Esophagus (tissue), 2 donors: ENCODE measurements around the gene STX10. TPM values are rescaled to one million over a fixed set of nuclear protein-coding genes. Genes with fewer than 3 reads are reported as not detected.
A peak's percentile ranks its signal among the peaks of the same experiment; 100 is the strongest.
"Not testable (repeated sequence)": the region's sequence is repeated elsewhere in the genome, so short reads cannot be mapped to it uniquely, and the experiment has no call there.

Experiments used
- H3K27ac ChIP-seq, 2 donors: one replicate each; pipeline ENCODE4 v1.5.1; 2013; ENCODE audit warnings: low read depth in 2 of 2, mild to moderate bottlenecking in 2 of 2, inconsistent platforms in 1 of 2, low read length in 1 of 2, moderate library complexity in 1 of 2
- H3K27me3 ChIP-seq, 2 donors: one replicate each; pipeline ENCODE4 v1.6.1; 2013; ENCODE audit warnings: low read length in 2 of 2, control low read depth in 1 of 2, mild to moderate bottlenecking in 1 of 2; ENCODE audit not compliant: insufficient read depth in 2 of 2, control insufficient read depth in 1 of 2
- H3K36me3 ChIP-seq, 2 donors: one replicate each; pipeline ENCODE4 v1.6.1; 2013; ENCODE audit warnings: low read length in 1 of 2; ENCODE audit not compliant: control insufficient read depth in 2 of 2, insufficient read depth in 2 of 2
- H3K4me1 ChIP-seq, 2 donors: one replicate each; pipeline ENCODE4 v1.6.1; 2013; ENCODE audit warnings: low read length in 1 of 2; ENCODE audit not compliant: control insufficient read depth in 2 of 2, insufficient read depth in 2 of 2
- H3K4me3 ChIP-seq, 2 donors: one replicate each; pipeline ENCODE4 v1.5.1; 2013; ENCODE audit warnings: low read length in 2 of 2, mild to moderate bottlenecking in 2 of 2, low read depth in 1 of 2, moderate library complexity in 1 of 2
- H3K9me3 ChIP-seq, 2 donors: one replicate each; pipeline ENCODE4 v1.6.1; 2013; ENCODE audit warnings: mild to moderate bottlenecking in 2 of 2, low read depth in 1 of 2, low read length in 1 of 2, moderate library complexity in 1 of 2; ENCODE audit not compliant: control insufficient read depth in 2 of 2, insufficient read depth in 1 of 2
- WGBS, 2 donors: extraction: QIAGEN DNeasy Blood & Tissue Kit; methylation state at CpG; one replicate each; pipeline ENCODE4 v1.1.7; 2013; 5-methylcytosine and 5-hydroxymethylcytosine counted together
- polyA plus RNA-seq, 2 donors: library from polyadenylated mRNA; stranded (reverse); fragments of 200-250 nt; gene quantifications; one replicate each; pipeline ENCODE4 v1.2.3, GENCODE V29; 2013
- donor health status: healthy with polysubstance abuse.
- donor health status: Bipolar disorder and iron deficiency.

STX10 gene
- polyA plus RNA-seq = 10 to 100 TPM; 75.1 to 76.0 TPM

GRCh38 chr19:13150187-13150930 lies at the start of gene STX10, which contains the start of gene IER2:
STX10 (minus strand) TSS chr19:13150375; CDS start chr19:13150173, 202 bp downstream.
IER2 (plus strand) TSS chr19:13150411; CDS start chr19:13153187, 2,776 bp downstream.
- 1% methylated on average over 31 to 51 of the region's 51 CpGs for WGBS, 2 donors
- Histone ChIP-seq H3K36me3 (no peaks in the 10 kb centered on the region), H3K27ac (peak within 1 kb of the TSS; percentile 97 to 100), H3K4me1 (peaks cover 0 to 4% of the 10 kb centered on the region in 2 donors), H3K27me3 (no peaks in the 10 kb centered on the region), H3K4me3 (peak within 1 kb of the TSS; percentile 80 to 95), H3K9me3 (no peaks in the 10 kb centered on the region)

- no peaks in the 10 kb centered on the region for H3K27me3 ChIP-seq
- H3K27ac ChIP-seq = no peak overlapping the region
- H3K36me3 ChIP-seq = no peaks in the 10 kb centered on the region
- H3K9me3 ChIP-seq = no peaks in the 10 kb centered on the region
- no peak overlapping the region for H3K4me3 ChIP-seq
- no peaks in the 10 kb centered on the region for H3K4me1 ChIP-seq
- WGBS, 2 donors = 87 to 89% methylated on average over 18 of the region's 18 CpGs
These were observed 48.5 kb upstream of the STX10 start for GRCh38 chr19:13198634-13199033.

- Histone ChIP-seq H3K27ac (no peak overlapping the region), H3K9me3 (no peaks in the 10 kb centered on the region), H3K4me3 (no peak overlapping the region), H3K27me3 (no peaks in the 10 kb centered on the region), H3K36me3 (no peaks in the 10 kb centered on the region), H3K4me1 (peaks cover 0 to 2% of the 10 kb centered on the region in 2 donors)
- 53 to 68% methylated on average over 11 of the region's 11 CpGs for WGBS, 2 donors
These were observed 45.5 kb upstream of the STX10 start for GRCh38 chr19:13195678-13196077.

- H3K27me3 ChIP-seq = no peaks in the 10 kb centered on the region
- H3K27ac ChIP-seq = no peak overlapping the region
- no peak overlapping the region for H3K4me3 ChIP-seq
- WGBS, 2 donors = 67 to 71% methylated on average over 19 of the region's 19 CpGs
- no peaks in the 10 kb centered on the region for H3K9me3 ChIP-seq
- peaks cover 0 to 2% of the 10 kb centered on the region in 2 donors for H3K4me1 ChIP-seq
- H3K36me3 ChIP-seq = no peaks in the 10 kb centered on the region
These were observed 40.8 kb upstream of the STX10 start for GRCh38 chr19:13190781-13191540.

GRCh38 chr19:13189600-13189999 lies 39.4 kb upstream of the STX10 start:
- WGBS, 2 donors = 74 to 85% methylated on average over 4 of the region's 4 CpGs
- peaks cover 0 to 2% of the 10 kb centered on the region in 2 donors for H3K4me1 ChIP-seq
- H3K4me3 ChIP-seq = no peak overlapping the region
- no peaks in the 10 kb centered on the region for H3K9me3 ChIP-seq
- H3K27me3 ChIP-seq = no peaks in the 10 kb centered on the region
- no peaks in the 10 kb centered on the region for H3K36me3 ChIP-seq
- H3K27ac ChIP-seq = no peak overlapping the region

- H3K4me3 ChIP-seq = no peak overlapping the region
- H3K36me3 ChIP-seq = no peaks in the 10 kb centered on the region
- peaks cover 0 to 2% of the 10 kb centered on the region in 2 donors for H3K4me1 ChIP-seq
- H3K27me3 ChIP-seq = no peaks in the 10 kb centered on the region
- H3K9me3 ChIP-seq = no peaks in the 10 kb centered on the region
- no peak overlapping the region for H3K27ac ChIP-seq
- 92 to 94% methylated on average over 4 of the region's 4 CpGs for WGBS, 2 donors
These were observed 37.2 kb upstream of the STX10 start for GRCh38 chr19:13187419-13187818.

GRCh38 chr19:13186688-13187087 lies 36.5 kb upstream of the STX10 start:
- H3K9me3 ChIP-seq = not testable (repeated sequence)
- WGBS, 2 donors = 90 to 94% methylated on average over 36 to 38 of the region's 38 CpGs

GRCh38 chr19:13185763-13186657 lies 35.8 kb upstream of the STX10 start:
- not testable (repeated sequence) for H3K4me3 ChIP-seq, H3K27me3 ChIP-seq, H3K9me3 ChIP-seq, H3K36me3 ChIP-seq, H3K27ac ChIP-seq, H3K4me1 ChIP-seq
- WGBS, 2 donors = 77 to 85% methylated on average over 22 of the region's 22 CpGs

More at GRCh38 chr19:13186688-13187087, 36.5 kb upstream of the STX10 start:
- H3K27ac ChIP-seq, H3K4me3 ChIP-seq, H3K27me3 ChIP-seq, H3K36me3 ChIP-seq, H3K4me1 ChIP-seq: not testable (repeated sequence)

- H3K27me3 ChIP-seq, H3K36me3 ChIP-seq, H3K4me1 ChIP-seq, H3K4me3 ChIP-seq, H3K27ac ChIP-seq, H3K9me3 ChIP-seq: not testable (repeated sequence)
- 77 to 93% methylated on average over 23 of the region's 23 CpGs for WGBS, 2 donors
These were observed 34.8 kb upstream of the STX10 start for GRCh38 chr19:13184926-13185325.
